Mesodermal cell (in vitro differentiated cells): ENCODE results near the gene GSTM4.

Experiments
- H3K27ac ChIP-seq: 2 replicates; pipeline ENCODE4 v1.7.0; 2013; ENCODE audit warnings: mild to moderate bottlenecking, low read depth, low read length, moderate library complexity; ENCODE audit not compliant: severe bottlenecking
- H3K36me3 ChIP-seq: 2 replicates; pipeline ENCODE4 v1.7.1; 2013; ENCODE audit warnings: mild to moderate bottlenecking, low read length, moderate library complexity; ENCODE audit not compliant: control insufficient read depth, insufficient read depth
- H3K4me1 ChIP-seq: one replicate; pipeline ENCODE4 v1.7.1; 2013; ENCODE audit warnings: mild to moderate bottlenecking, low read length; ENCODE audit not compliant: insufficient read depth, control insufficient read depth, poor library complexity, severe bottlenecking
- H3K4me3 ChIP-seq: 2 replicates; pipeline ENCODE4 v1.7.0; 2013; ENCODE audit warnings: low read length, control low read depth, mild to moderate bottlenecking; ENCODE audit not compliant: insufficient read depth, poor library complexity, severe bottlenecking; ENCODE audit errors: extremely low read depth
- H3K9me3 ChIP-seq: 2 replicates; pipeline ENCODE4 v1.7.1; 2013; ENCODE audit warnings: mild to moderate bottlenecking, low read length, moderate library complexity; ENCODE audit not compliant: control insufficient read depth
- WGBS, 2 experiments: methylation state at CpG; one replicate each; pipeline ENCODE4 v1.1.5; 2013; ENCODE audit warnings: missing lambda C conversion rate in 2 of 2; ENCODE audit not compliant: insufficient coverage in 2 of 2; 5-methylcytosine and 5-hydroxymethylcytosine counted together

Gene GSTM4

GRCh38 chr1:109641078-109641740, 14.7 kb upstream of the GSTM4 start:
- no peaks in the 10 kb centered on the region for H3K9me3 ChIP-seq
- H3K36me3 ChIP-seq: no peaks in the 10 kb centered on the region
- WGBS, 2 experiments: 63 to 80% methylated on average over 1 to 2 of the region's 2 CpGs
- H3K27ac ChIP-seq: no peak overlapping the region
- H3K4me3 ChIP-seq: no peak overlapping the region
- H3K4me1 ChIP-seq: peaks cover 4% of the 10 kb centered on the region

- no CpG with 5 or more reads among the region's 2 CpGs for WGBS, 2 experiments
- no peaks in the 10 kb centered on the region for H3K36me3 ChIP-seq
These were observed 14.0 kb upstream of the GSTM4 start for GRCh38 chr1:109641861-109642260.

GRCh38 chr1:109642626-109643025, 13.3 kb upstream of the GSTM4 start:
- WGBS, 2 experiments: 60 to 86% methylated on average over 1 of the region's 3 CpGs
- no peaks in the 10 kb centered on the region for H3K9me3 ChIP-seq
- no peak overlapping the region for H3K27ac ChIP-seq
- H3K4me3 ChIP-seq: no peak overlapping the region
- H3K4me1 ChIP-seq: no peaks in the 10 kb centered on the region
- no peaks in the 10 kb centered on the region for H3K36me3 ChIP-seq

More at GRCh38 chr1:109641861-109642260, 14.0 kb upstream of the GSTM4 start:
- H3K4me3 ChIP-seq: no peak overlapping the region
- H3K9me3 ChIP-seq: no peaks in the 10 kb centered on the region
- no peak overlapping the region for H3K27ac ChIP-seq
- H3K4me1 ChIP-seq: no peaks in the 10 kb centered on the region

GRCh38 chr1:109643385-109644230, 12.3 kb upstream of the GSTM4 start:
- WGBS, 2 experiments: 46 to 55% methylated on average over 25 to 32 of the region's 32 CpGs
- no peak overlapping the region for H3K4me3 ChIP-seq
- H3K9me3 ChIP-seq: no peaks in the 10 kb centered on the region
- H3K36me3 ChIP-seq: no peaks in the 10 kb centered on the region
- H3K27ac ChIP-seq: no peak overlapping the region
- no peaks in the 10 kb centered on the region for H3K4me1 ChIP-seq

GRCh38 chr1:109644670-109645069, 11.2 kb upstream of the GSTM4 start:
- WGBS, 2 experiments: 96% methylated on average over 4 of the region's 10 CpGs; no CpG with 5 or more reads in 1 of the 2 experiments
- Histone ChIP-seq H3K4me1 (no peaks in the 10 kb centered on the region), H3K36me3 (no peaks in the 10 kb centered on the region), H3K27ac (no peak overlapping the region), H3K4me3 (no peak overlapping the region), H3K9me3 (no peaks in the 10 kb centered on the region)

GRCh38 chr1:109649491-109649914, 6.4 kb upstream of the GSTM4 start:
- H3K27ac ChIP-seq: no peak overlapping the region
- H3K4me1 ChIP-seq: no peaks in the 10 kb centered on the region
- no peaks in the 10 kb centered on the region for H3K9me3 ChIP-seq
- H3K4me3 ChIP-seq: no peak overlapping the region
- WGBS, 2 experiments: 100% methylated on average over 1 of the region's 4 CpGs; no CpG with 5 or more reads in 1 of the 2 experiments
- H3K36me3 ChIP-seq: no peaks in the 10 kb centered on the region

DNA sequence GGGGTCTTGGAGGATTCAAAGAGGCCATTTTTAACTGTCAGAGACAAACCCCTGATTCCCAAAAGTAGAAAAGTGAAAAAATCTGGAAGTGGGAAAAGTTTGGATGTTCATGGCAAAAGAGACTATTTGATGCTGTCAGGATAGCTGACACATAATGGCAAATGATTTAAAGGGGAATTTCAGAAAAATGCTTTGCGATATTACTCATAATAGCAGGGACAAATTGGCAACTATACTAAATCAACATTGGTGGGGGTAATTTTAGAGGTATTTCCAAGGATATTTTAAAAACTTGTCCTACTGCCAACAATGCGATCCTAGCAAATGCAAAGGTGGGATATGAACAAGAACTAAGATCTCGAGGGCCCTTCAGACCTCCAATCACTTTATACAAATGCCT, 5.3 kb upstream of the GSTM4 start:
- WGBS, 2 experiments: 60% methylated on average over 1 of the region's 3 CpGs; no CpG with 5 or more reads in 1 of the 2 experiments
- Histone ChIP-seq H3K27ac (no peak overlapping the region), H3K4me1 (peaks cover 5% of the 10 kb centered on the region)

GRCh38 chr1:109652402-109652801, 3.5 kb upstream of the GSTM4 start:
- Histone ChIP-seq H3K36me3 (no peaks in the 10 kb centered on the region), H3K9me3 (no peaks in the 10 kb centered on the region), H3K4me3 (no peak overlapping the region), H3K27ac (no peak overlapping the region), H3K4me1 (peaks cover 5% of the 10 kb centered on the region)
- 100% methylated on average over 1 of the region's 2 CpGs for WGBS, 2 experiments

More for the DNA sequence above, 5.3 kb upstream of the GSTM4 start:
- Histone ChIP-seq H3K4me3 (no peak overlapping the region), H3K9me3 (no peaks in the 10 kb centered on the region), H3K36me3 (no peaks in the 10 kb centered on the region)

DNA sequence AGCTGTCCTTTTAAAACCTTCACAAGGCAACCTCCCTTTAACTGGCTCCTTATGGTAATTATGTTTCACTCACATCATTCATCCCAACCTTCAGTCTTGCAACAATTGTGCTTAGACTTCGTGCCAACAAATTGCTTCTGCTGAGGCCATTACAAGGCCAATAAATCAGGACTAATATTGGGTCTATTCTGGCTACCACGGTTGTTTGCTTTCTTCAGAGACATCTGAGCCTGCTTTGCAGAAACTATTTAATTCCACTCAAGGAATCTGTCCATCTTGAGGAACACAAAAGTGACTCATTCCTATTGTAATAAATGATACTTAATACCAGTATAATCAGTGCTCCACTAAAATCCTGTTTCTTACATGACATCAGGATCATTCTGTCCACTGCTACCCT, 2.6 kb upstream of the GSTM4 start:
- no peaks in the 10 kb centered on the region for H3K9me3 ChIP-seq
- no peaks in the 10 kb centered on the region for H3K36me3 ChIP-seq
- 70 to 85% methylated on average over 1 to 2 of the region's 2 CpGs for WGBS, 2 experiments
- H3K27ac ChIP-seq: no peak overlapping the region
- no peak overlapping the region for H3K4me3 ChIP-seq
- peaks cover 5% of the 10 kb centered on the region for H3K4me1 ChIP-seq

- Histone ChIP-seq H3K36me3 (no peaks in the 10 kb centered on the region), H3K4me1 (peaks cover 5% of the 10 kb centered on the region), H3K27ac (no peak overlapping the region), H3K9me3 (no peaks in the 10 kb centered on the region), H3K4me3 (no peak overlapping the region)
- WGBS, 2 experiments: 90% methylated on average over 11 to 12 of the region's 12 CpGs
These were observed 1.4 kb upstream of the GSTM4 start for GRCh38 chr1:109654519-109654918.

GRCh38 chr1:109657395-109657794, 1.5 kb downstream of the GSTM4 start:
- Histone ChIP-seq H3K27ac (no peak overlapping the region), H3K4me3 (no peak overlapping the region), H3K9me3 (no peaks in the 10 kb centered on the region), H3K36me3 (no peaks in the 10 kb centered on the region), H3K4me1 (peaks cover 5% of the 10 kb centered on the region)
- WGBS, 2 experiments: 67 to 88% methylated on average over 1 of the region's 4 CpGs
